Esophagus (tissue), 2 donors: ENCODE data around the gene TSHZ3. TPM values are rescaled to one million over a fixed set of nuclear protein-coding genes. Genes with fewer than 3 reads are reported as not detected.

Experiments used
- H3K27ac ChIP-seq, 2 donors: one replicate each; pipeline ENCODE4 v1.5.1; 2013; ENCODE audit warnings: low read depth in 2 of 2, mild to moderate bottlenecking in 2 of 2, inconsistent platforms in 1 of 2, low read length in 1 of 2, moderate library complexity in 1 of 2
- H3K27me3 ChIP-seq, 2 donors: one replicate each; pipeline ENCODE4 v1.6.1; 2013; ENCODE audit warnings: low read length in 2 of 2, control low read depth in 1 of 2, mild to moderate bottlenecking in 1 of 2; ENCODE audit not compliant: insufficient read depth in 2 of 2, control insufficient read depth in 1 of 2
- H3K36me3 ChIP-seq, 2 donors: one replicate each; pipeline ENCODE4 v1.6.1; 2013; ENCODE audit warnings: low read length in 1 of 2; ENCODE audit not compliant: control insufficient read depth in 2 of 2, insufficient read depth in 2 of 2
- H3K4me1 ChIP-seq, 2 donors: one replicate each; pipeline ENCODE4 v1.6.1; 2013; ENCODE audit warnings: low read length in 1 of 2; ENCODE audit not compliant: control insufficient read depth in 2 of 2, insufficient read depth in 2 of 2
- H3K4me3 ChIP-seq, 2 donors: one replicate each; pipeline ENCODE4 v1.5.1; 2013; ENCODE audit warnings: low read length in 2 of 2, mild to moderate bottlenecking in 2 of 2, low read depth in 1 of 2, moderate library complexity in 1 of 2
- H3K9me3 ChIP-seq, 2 donors: one replicate each; pipeline ENCODE4 v1.6.1; 2013; ENCODE audit warnings: mild to moderate bottlenecking in 2 of 2, low read depth in 1 of 2, low read length in 1 of 2, moderate library complexity in 1 of 2; ENCODE audit not compliant: control insufficient read depth in 2 of 2, insufficient read depth in 1 of 2
- WGBS, 2 donors: extraction: QIAGEN DNeasy Blood & Tissue Kit; methylation state at CpG; one replicate each; pipeline ENCODE4 v1.1.7; 2013; 5-methylcytosine and 5-hydroxymethylcytosine counted together
- polyA plus RNA-seq, 2 donors: library from polyadenylated mRNA; stranded (reverse); fragments of 200-250 nt; gene quantifications; one replicate each; pipeline ENCODE4 v1.2.3, GENCODE V29; 2013
- donor health status: healthy with polysubstance abuse.
- donor health status: Bipolar disorder and iron deficiency.

The TSHZ3 gene
- polyA plus RNA-seq, 2 donors, result 1.2 to 1.9 TPM

GRCh38 chr19:31317093-31317492 lies 32.1 kb downstream of the TSHZ3 start:
- H3K36me3 ChIP-seq, result no peaks in the 10 kb centered on the region
- H3K9me3 ChIP-seq, result no peaks in the 10 kb centered on the region
- H3K4me3 ChIP-seq, result no peak overlapping the region
- H3K27ac ChIP-seq, result peak overlapping the region in 1 of 2 donors; percentile 43
- no peaks in the 10 kb centered on the region for H3K27me3 ChIP-seq
- peaks cover 0 to 3% of the 10 kb centered on the region in 2 donors for H3K4me1 ChIP-seq
- 70 to 71% methylated on average over 6 of the region's 6 CpGs for WGBS, 2 donors

DNA sequence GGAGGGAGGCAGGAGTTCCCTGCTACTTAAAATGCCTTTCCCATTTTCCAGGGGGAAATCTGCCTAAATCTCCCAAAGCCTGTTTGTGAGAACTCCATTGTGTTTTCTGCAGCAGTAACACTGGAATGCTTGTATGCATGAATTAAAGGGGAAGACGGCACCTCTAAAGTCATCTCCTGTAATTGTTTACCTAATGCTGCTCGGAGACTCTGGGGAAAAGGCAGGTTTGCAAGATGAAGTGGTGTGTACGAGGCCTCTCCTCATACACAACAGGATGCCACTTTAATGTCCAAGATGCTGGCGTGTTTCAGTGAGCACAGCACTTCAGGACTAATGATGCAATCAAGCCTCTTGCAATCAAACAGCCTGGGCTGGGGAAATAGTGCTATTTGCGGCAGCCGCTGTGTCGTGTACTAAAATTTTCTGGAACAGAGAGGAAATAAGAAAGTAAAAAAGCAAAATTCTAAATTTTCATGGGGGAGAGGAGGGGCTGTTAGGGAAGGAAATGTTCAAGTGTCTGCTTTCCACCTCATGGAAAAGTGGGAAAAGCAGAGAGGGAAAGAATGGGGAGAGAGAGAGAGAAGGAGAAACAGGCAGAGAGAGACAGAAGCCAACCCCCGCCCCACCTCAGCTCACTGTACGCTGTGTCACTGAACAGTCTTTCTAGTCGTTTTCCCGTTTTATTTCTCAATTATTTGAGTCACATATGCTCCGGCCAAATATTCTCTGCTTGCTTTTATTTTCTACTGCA lies 32.9 kb downstream of the TSHZ3 start:
- H3K27ac ChIP-seq, result no peak overlapping the region
- H3K4me1 ChIP-seq, result peaks cover 0 to 3% of the 10 kb centered on the region in 2 donors
- H3K36me3 ChIP-seq, result no peaks in the 10 kb centered on the region
- WGBS, 2 donors, result 61 to 65% methylated on average over 12 of the region's 12 CpGs
- H3K4me3 ChIP-seq, result no peak overlapping the region
- no peaks in the 10 kb centered on the region for H3K27me3 ChIP-seq
- no peaks in the 10 kb centered on the region for H3K9me3 ChIP-seq

GRCh38 chr19:31315652-31316051 lies 33.6 kb downstream of the TSHZ3 start:
- Histone ChIP-seq H3K4me3 (no peak overlapping the region), H3K27me3 (no peaks in the 10 kb centered on the region), H3K36me3 (no peaks in the 10 kb centered on the region), H3K9me3 (no peaks in the 10 kb centered on the region), H3K4me1 (peaks cover 0 to 3% of the 10 kb centered on the region in 2 donors), H3K27ac (no peak overlapping the region)
- 63 to 67% methylated on average over 5 of the region's 5 CpGs for WGBS, 2 donors

- H3K9me3 ChIP-seq, result no peaks in the 10 kb centered on the region
- WGBS, 2 donors, result 73 to 84% methylated on average over 14 of the region's 14 CpGs
- no peak overlapping the region for H3K27ac ChIP-seq
- peaks cover 0 to 3% of the 10 kb centered on the region in 2 donors for H3K4me1 ChIP-seq
- H3K27me3 ChIP-seq, result no peaks in the 10 kb centered on the region
- H3K36me3 ChIP-seq, result no peaks in the 10 kb centered on the region
- H3K4me3 ChIP-seq, result no peak overlapping the region
Measured at GRCh38 chr19:31314849-31315629, 34.2 kb downstream of the TSHZ3 start.

DNA sequence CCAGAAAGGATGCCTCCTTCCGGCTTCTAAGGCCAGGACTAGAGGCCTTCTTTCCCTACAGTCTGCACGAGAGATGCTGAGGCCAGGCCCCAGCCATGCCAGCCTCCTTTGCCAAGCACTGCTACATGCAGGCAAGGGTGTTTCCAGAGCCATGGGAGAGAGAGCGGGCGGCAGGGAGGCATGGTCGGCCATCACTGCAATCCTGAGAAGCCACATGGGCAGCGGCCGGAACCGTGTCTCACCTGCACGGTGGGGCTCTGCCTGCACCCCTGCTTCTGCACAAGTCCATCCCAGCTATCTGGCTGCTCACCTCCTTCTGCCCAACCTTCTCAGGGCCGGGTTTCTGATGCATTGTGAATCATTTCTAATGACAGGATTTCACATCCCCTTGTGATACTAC lies 35.1 kb downstream of the TSHZ3 start:
- Histone ChIP-seq H3K36me3 (no peaks in the 10 kb centered on the region), H3K4me3 (no peak overlapping the region), H3K27me3 (no peaks in the 10 kb centered on the region), H3K4me1 (peaks cover 0 to 3% of the 10 kb centered on the region in 2 donors), H3K9me3 (no peaks in the 10 kb centered on the region), H3K27ac (no peak overlapping the region)
- WGBS, 2 donors, result 93 to 94% methylated on average over 10 of the region's 10 CpGs

GRCh38 chr19:31313291-31314030 lies 35.8 kb downstream of the TSHZ3 start:
- Histone ChIP-seq H3K9me3 (no peaks in the 10 kb centered on the region), H3K27me3 (no peaks in the 10 kb centered on the region), H3K4me3 (no peak overlapping the region), H3K27ac (no peak overlapping the region), H3K36me3 (no peaks in the 10 kb centered on the region), H3K4me1 (peaks cover 0 to 3% of the 10 kb centered on the region in 2 donors)
- 85 to 86% methylated on average over 20 of the region's 20 CpGs for WGBS, 2 donors

- Histone ChIP-seq H3K27me3 (no peaks in the 10 kb centered on the region), H3K4me1 (peaks cover 0 to 3% of the 10 kb centered on the region in 2 donors), H3K4me3 (no peak overlapping the region), H3K27ac (no peak overlapping the region), H3K9me3 (no peaks in the 10 kb centered on the region), H3K36me3 (no peaks in the 10 kb centered on the region)
- 53 to 55% methylated on average over 10 of the region's 10 CpGs for WGBS, 2 donors
Measured at GRCh38 chr19:31312677-31313244, 36.5 kb downstream of the TSHZ3 start.

DNA sequence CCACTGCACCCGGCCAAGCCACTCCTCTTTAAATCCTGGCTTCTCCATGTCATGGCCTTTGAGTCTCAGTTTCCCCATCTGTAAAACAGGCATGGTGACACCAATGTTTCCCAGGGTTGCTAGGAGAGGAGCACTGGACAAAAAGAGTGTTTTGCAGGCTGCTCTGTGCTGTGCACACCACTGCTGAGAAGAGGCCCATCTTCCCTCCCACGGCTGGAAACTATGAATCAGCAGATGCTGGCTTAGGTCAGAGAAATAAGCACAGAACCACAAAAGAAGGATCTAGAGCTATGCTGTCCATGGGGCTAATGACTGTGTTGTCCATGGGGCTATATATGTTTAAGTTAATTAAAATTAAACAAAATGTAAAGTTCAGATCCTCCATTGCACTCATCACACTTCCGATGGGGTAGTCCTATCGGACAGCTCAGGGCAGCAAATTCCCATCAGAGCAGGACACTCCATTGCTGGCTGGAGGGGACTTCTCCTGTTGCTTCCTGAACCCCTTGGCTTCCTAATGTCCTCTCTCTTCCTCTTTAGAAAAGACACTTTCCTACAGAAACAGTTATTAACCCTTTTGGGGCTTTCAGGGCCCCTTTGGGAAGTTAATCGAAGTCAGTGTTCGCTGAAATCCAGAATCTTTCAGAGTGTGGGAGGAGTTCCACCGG lies 37.1 kb downstream of the TSHZ3 start:
- 75 to 77% methylated on average over 7 of the region's 7 CpGs for WGBS, 2 donors

More for the DNA sequence above, 37.1 kb downstream of the TSHZ3 start:
- Histone ChIP-seq H3K27ac (no peak overlapping the region), H3K4me1 (peaks cover 0 to 3% of the 10 kb centered on the region in 2 donors), H3K36me3 (no peaks in the 10 kb centered on the region), H3K27me3 (no peaks in the 10 kb centered on the region), H3K9me3 (no peaks in the 10 kb centered on the region), H3K4me3 (no peak overlapping the region)
